IMR-90 (cell line): ENCODE results near the gene METTL5.

Experiments used
- CTCF ChIP-seq: conservative IDR thresholded peaks from 2 replicates; pipeline ENCODE4 v1.5.1; 2012; ENCODE audit warnings: mild to moderate bottlenecking, low read depth, low read length, improper control_type of control experiment
- FOS ChIP-seq: fragments of 150-350 bp; IDR thresholded peaks from 2 replicates; pipeline ENCODE4 v1.6.1; 2016; ENCODE audit warnings: low read depth, low read length
- MAFK ChIP-seq: IDR thresholded peaks from 2 replicates; pipeline ENCODE4 v1.6.1; 2012; ENCODE audit warnings: low read depth, low read length, improper control_type of control experiment
- POLR2A ChIP-seq: IDR thresholded peaks from 2 replicates; pipeline ENCODE4 v1.6.1; 2012; ENCODE audit warnings: mild to moderate bottlenecking, low read depth, low read length

- TF ChIP-seq FOS = 0 out of 2 replicates have a peak, but pooled peaks have one; percentile 22
- no peak for TF ChIP-seq CTCF
- no peak for TF ChIP-seq POLR2A
- TF ChIP-seq MAFK = no peak
These were observed 8.9 kb downstream of the METTL5 start for GRCh38 chr2:169815849-169816248.
